Measurements from ENCODE around the gene ZNRD2. TPM values are rescaled to one million over a fixed set of nuclear protein-coding genes. Genes with fewer than 3 reads are reported as not detected.

Gene ZNRD2
- total RNA-seq, 1 experiment from 2014 or later, result 126 TPM

DNA sequence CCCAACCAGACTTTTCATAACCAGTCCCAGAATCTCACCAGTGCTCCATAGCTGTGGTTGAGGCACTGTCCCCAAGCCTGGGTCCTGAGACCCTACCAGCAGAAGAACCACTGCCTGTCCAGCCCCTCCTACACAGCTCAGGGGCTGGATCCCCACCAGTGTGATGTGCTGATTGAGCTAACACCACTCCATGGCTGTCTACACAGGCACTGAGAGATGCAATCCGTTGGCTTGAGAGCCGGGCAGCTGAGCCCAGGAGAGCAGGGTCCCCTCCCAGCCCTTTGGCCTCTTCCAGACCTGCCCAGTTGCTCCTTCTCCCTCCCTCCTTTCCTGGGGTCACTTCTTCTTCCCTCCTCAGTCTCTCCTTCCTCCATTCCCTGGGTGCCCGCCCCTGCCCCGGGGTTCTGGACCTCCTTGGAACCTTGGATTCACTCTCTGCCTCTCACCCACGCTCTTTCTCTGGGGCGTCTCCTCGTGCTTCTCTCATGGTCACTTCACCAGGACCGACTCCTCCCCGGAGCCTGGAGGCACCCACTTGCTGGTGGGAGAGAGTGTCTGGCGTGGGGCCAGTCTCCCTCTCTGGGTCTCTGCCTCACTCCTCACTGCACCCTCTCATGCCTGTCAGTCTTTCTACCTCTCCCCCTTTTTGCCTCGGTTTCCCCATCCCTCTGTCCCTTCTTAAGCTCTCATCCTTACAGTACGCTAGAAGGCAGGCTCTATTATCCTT lies 46.1 kb upstream of the ZNRD2 start:
- Histone ChIP-seq H2AFZ (ENCODE audit: low read length) (peak overlapping the region; percentile 46; the same call in 1 of the 2 replicates), H3K9ac (ENCODE audit: low read length) (no peak overlapping the region), H3K4me1 (ENCODE audit: insufficient read depth, low read length) (peaks cover 11% of the 10 kb centered on the region), H3K27me3 (ENCODE audit: low read length) (no peaks in the 10 kb centered on the region), H3K36me3 (ENCODE audit: low read depth, low read length) (peaks cover 10% of the 10 kb centered on the region; the same call in 1 of the 2 replicates), H4K20me1 (ENCODE audit: low read length) (no peaks in the 10 kb centered on the region), H3K79me2 (ENCODE audit: low read length) (peaks cover 21% of the 10 kb centered on the region), H3K4me3 (ENCODE audit: low read length) (peak overlapping the region; percentile 32; the same call in 1 of the 2 replicates), H3K9me2 (replicated peaks; ENCODE audit: low read length) (no peaks in the 10 kb centered on the region), H3F3A (ENCODE audit: low read length, unreplicated experiment) (peaks cover 3% of the 10 kb centered on the region), H3K4me2 (ENCODE audit: low read length) (peak overlapping the region; percentile 54; the same call in 1 of the 2 replicates), H3K9me3 (ENCODE audit: low read length) (no peaks in the 10 kb centered on the region), H3K27ac (ENCODE audit: low read length) (no peak overlapping the region)
- intact Hi-C loops (cut with micrococcal nuclease), result no loop called here
- DNase-seq (no peak), ATAC-seq (peak; percentile 3; the same call in 1 of the 2 replicates)
- TF ChIP-seq, protein P1, sequence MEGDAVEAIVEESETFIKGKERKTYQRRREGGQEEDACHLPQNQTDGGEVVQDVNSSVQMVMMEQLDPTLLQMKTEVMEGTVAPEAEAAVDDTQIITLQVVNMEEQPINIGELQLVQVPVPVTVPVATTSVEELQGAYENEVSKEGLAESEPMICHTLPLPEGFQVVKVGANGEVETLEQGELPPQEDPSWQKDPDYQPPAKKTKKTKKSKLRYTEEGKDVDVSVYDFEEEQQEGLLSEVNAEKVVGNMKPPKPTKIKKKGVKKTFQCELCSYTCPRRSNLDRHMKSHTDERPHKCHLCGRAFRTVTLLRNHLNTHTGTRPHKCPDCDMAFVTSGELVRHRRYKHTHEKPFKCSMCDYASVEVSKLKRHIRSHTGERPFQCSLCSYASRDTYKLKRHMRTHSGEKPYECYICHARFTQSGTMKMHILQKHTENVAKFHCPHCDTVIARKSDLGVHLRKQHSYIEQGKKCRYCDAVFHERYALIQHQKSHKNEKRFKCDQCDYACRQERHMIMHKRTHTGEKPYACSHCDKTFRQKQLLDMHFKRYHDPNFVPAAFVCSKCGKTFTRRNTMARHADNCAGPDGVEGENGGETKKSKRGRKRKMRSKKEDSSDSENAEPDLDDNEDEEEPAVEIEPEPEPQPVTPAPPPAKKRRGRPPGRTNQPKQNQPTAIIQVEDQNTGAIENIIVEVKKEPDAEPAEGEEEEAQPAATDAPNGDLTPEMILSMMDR (conservative IDR thresholded peaks at IDR 0.05; ENCODE audit: low read depth, low read length), result no peak
- TF ChIP-seq EZH2phosphoT487 (IDR thresholded peaks at IDR 0.05; ENCODE audit: borderline replicate concordance, low read length) (no peak), EZH2 (IDR thresholded peaks at IDR 0.05; ENCODE audit: low read length, unreplicated experiment) (no peak)
- POLR2A ChIA-PET (ENCODE audit: unreplicated experiment), result interaction anchor here (0.9 kb wide), 1 partner anchor 22 kb away, joined by 7 read pairs; no protein-coding TSS in a partner anchor
- CTCF ChIA-PET, result interaction anchor here (0.9 to 1.0 kb wide), 2 partner anchors 64 to 108 kb away, joined by 5 to 6 read pairs; no protein-coding TSS in a partner anchor
- BruUV-seq (replicated peaks), result no TSS peak

DNA sequence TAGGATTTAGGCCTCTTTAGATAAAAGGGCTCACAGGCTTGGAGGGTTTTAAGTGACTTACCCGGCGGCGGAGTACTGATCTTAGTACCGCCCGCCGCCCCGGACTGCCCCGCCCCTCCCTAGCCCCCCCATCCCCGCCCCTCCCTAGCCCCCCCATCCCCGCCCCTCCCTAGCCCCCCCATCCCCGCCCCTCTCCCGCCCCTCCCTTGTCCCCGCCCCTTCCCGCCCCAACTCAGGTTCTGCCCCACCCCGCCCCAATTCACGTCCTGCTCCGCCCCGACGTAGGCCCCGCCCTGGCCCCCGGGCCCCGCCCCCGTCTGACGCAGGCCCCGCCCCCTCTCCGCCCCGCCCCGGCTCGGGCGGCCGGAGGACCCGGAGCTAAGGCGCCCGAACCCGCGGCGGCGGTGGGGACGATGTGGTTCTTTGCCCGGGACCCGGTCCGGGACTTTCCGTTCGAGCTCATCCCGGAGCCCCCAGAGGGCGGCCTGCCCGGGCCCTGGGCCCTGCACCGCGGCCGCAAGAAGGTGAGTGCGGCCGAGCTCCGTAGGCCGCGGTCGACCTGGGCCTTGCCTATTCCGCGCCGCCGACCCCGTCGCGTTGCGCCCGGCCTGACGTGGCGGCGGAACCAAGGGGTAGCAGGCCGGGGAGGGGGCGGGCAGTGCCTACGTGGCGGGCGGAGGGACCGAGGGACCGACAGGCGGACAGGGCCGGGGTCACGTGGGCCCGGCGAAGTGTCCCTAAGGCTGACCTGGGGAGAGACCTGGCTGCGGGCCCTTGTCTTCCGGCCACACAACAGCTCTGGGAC lies 45.3 kb upstream of the ZNRD2 start, which contains the start of gene SCYL1:
SCYL1 (plus strand) TSS at position 343 of the 805 bp plus-strand sequence; CDS start at position 414, 71 bp downstream.
- no peaks in the 10 kb centered on the region for H3K27me3 ChIP-seq (ENCODE audit: low read length)
- peak within 1 kb of the TSS; percentile 99 for H3K9ac ChIP-seq (ENCODE audit: low read length)
- ChIA-PET POLR2A (ENCODE audit: unreplicated experiment) (interaction anchor here (0.5 to 0.9 kb wide), 3 partner anchors 21 to 263 kb away, joined by 3 to 7 read pairs (median 6); partner anchors contain the start of gene POLA2), CTCF (interaction anchor here (0.6 to 1.0 kb wide), 4 partner anchors 35 to 109 kb away, joined by 3 to 12 read pairs (median 6); partner anchors contain the start of gene FAM89B)
- intact Hi-C loops (cut with micrococcal nuclease), result no loop called here
- H4K20me1 ChIP-seq (ENCODE audit: low read length), result no peaks in the 10 kb centered on the region
- H3K79me2 ChIP-seq (ENCODE audit: low read length), result peaks cover 21% of the 10 kb centered on the region
- DNase-seq (peak; percentile 70), ATAC-seq (peak; percentile 90)
- H3K9me3 ChIP-seq (ENCODE audit: low read length), result no peaks in the 10 kb centered on the region
- no peak for TF ChIP-seq EZH2phosphoT487 (IDR thresholded peaks at IDR 0.05; ENCODE audit: borderline replicate concordance, low read length)
- TF ChIP-seq, protein P1 (conservative IDR thresholded peaks at IDR 0.05; ENCODE audit: low read depth, low read length), result no peak
- no TSS peak for BruUV-seq (replicated peaks)
- H3K9me2 ChIP-seq (replicated peaks; ENCODE audit: low read length), result no peaks in the 10 kb centered on the region
- peaks cover 11% of the 10 kb centered on the region for H3K4me1 ChIP-seq (ENCODE audit: insufficient read depth, low read length)
- peak within 1 kb of the TSS; percentile 98 for H3K4me2 ChIP-seq (ENCODE audit: low read length)
- peak within 1 kb of the TSS; percentile 99 for H3K4me3 ChIP-seq (ENCODE audit: low read length)
- H3K36me3 ChIP-seq (ENCODE audit: low read depth, low read length), result peaks cover 10% of the 10 kb centered on the region; the same call in 1 of the 2 replicates
- H3K27ac ChIP-seq (ENCODE audit: low read length), result peak within 1 kb of the TSS; percentile 52
- H3F3A ChIP-seq (ENCODE audit: low read length, unreplicated experiment), result peaks cover 3% of the 10 kb centered on the region
- H2AFZ ChIP-seq (ENCODE audit: low read length), result peak within 1 kb of the TSS; percentile 84
